Common myeloid progenitor, CD34-positive (primary cell): ENCODE results near the gene GLI1.
A peak's percentile ranks its signal among the peaks of the same experiment; 100 is the strongest.

Source experiments
- CTCF ChIA-PET: fragments of 350-600 bp; sonication (Branson Sonifier 250); formaldehyde crosslinking; loops from one replicate; lab custom pipeline; 2021; ENCODE audit warnings: antibody characterized with exemption; lab: Charles Lee
- POLR2A ChIA-PET: fragments of 350-600 bp; sonication (Branson Sonifier 250); formaldehyde crosslinking; loops from one replicate; lab custom pipeline; 2021; ENCODE audit warnings: antibody characterized with exemption; lab: Charles Lee
- DNase-seq, 3 donors: peaks; one replicate each; pipeline versions ENCODE4 v3.0.0 to v3.0.0-alpha.2; 2013
- H3K27ac ChIP-seq, 2 experiments: 1 replicate in 1 of 2; 2 replicates in 1 of 2; pipeline ENCODE4 v1.7.0; 2013; ENCODE audit warnings: inconsistent platforms in 2 of 2, low read length in 2 of 2, mild to moderate bottlenecking in 2 of 2, low read depth in 1 of 2, moderate library complexity in 1 of 2; ENCODE audit not compliant: severe bottlenecking in 2 of 2, insufficient read depth in 1 of 2, poor library complexity in 1 of 2
- H3K27me3 ChIP-seq, 5 experiments: replicated peaks in 2 of 5; 1 replicate in 3 of 5; 2 replicates in 2 of 5; pipeline versions ENCODE4 v1.6.1 to v1.7.0; 2013; ENCODE audit warnings: low read length in 4 of 5, mild to moderate bottlenecking in 2 of 5, moderate library complexity in 2 of 5, inconsistent platforms in 1 of 5; ENCODE audit not compliant: insufficient read depth in 5 of 5, control insufficient read depth in 4 of 5
- H3K36me3 ChIP-seq, 4 experiments: 1 replicate in 2 of 4; 2 replicates in 2 of 4; pipeline versions ENCODE4 v1.6.1 to v1.7.0; 2013; ENCODE audit warnings: low read length in 3 of 4, control low read depth in 1 of 4, mild to moderate bottlenecking in 1 of 4; ENCODE audit not compliant: control insufficient read depth in 4 of 4, insufficient read depth in 4 of 4
- H3K4me1 ChIP-seq, 4 experiments: 1 replicate in 3 of 4; 2 replicates in 1 of 4; pipeline versions ENCODE4 v1.6.1 to v1.7.1; 2013; ENCODE audit warnings: low read length in 3 of 4, mild to moderate bottlenecking in 3 of 4, control low read depth in 1 of 4, inconsistent platforms in 1 of 4, moderate library complexity in 1 of 4; ENCODE audit not compliant: control insufficient read depth in 4 of 4, insufficient read depth in 4 of 4; ENCODE audit errors: control extremely low read depth in 1 of 4
- H3K4me3 ChIP-seq, 7 experiments: 1 replicate in 4 of 7; 2 replicates in 3 of 7; pipeline versions ENCODE4 v1.5.1 to v1.7.0; 2013; ENCODE audit warnings: mild to moderate bottlenecking in 7 of 7, low read length in 6 of 7, moderate library complexity in 6 of 7, inconsistent platforms in 2 of 7, low read depth in 2 of 7, control low read depth in 1 of 7; ENCODE audit not compliant: insufficient read depth in 4 of 7, control insufficient read depth in 1 of 7; ENCODE audit errors: extremely low read depth in 1 of 7
- H3K9me3 ChIP-seq, 5 experiments: 1 replicate in 4 of 5; 2 replicates in 1 of 5; pipeline versions ENCODE4 v1.6.1 to v1.7.1; 2013; ENCODE audit warnings: low read length in 4 of 5, mild to moderate bottlenecking in 2 of 5, inconsistent platforms in 1 of 5, low read depth in 1 of 5, moderate library complexity in 1 of 5; ENCODE audit not compliant: control insufficient read depth in 4 of 5, insufficient read depth in 2 of 5; ENCODE audit errors: control extremely low read depth in 1 of 5
- whole genome bisulfite sequencing: methylation state at CpG from one replicate; pipeline ENCODE4 v1.1.5; 2013; ENCODE audit not compliant: insufficient coverage; 5-methylcytosine and 5-hydroxymethylcytosine counted together

Gene GLI1

GRCh38 chr12:57483466-57483865 is 23.9 kb downstream of the GLI1 start:
- WGBS: 91% methylated on average over 3 of the region's 5 CpGs
- no peak overlapping the region for H3K4me3 ChIP-seq
- H3K27ac ChIP-seq: no peak overlapping the region
- ChIA-PET CTCF (interaction anchor here (1.0 to 16.7 kb wide), 3 partner anchors 12 to 30 kb away, joined by 3 to 184 read pairs (median 5); partner anchors contain the start of gene GLI1), POLR2A (interaction anchor here (0.6 kb wide), 1 partner anchor 8 kb away, joined by 3 read pairs; no protein-coding TSS in a partner anchor)
- peaks cover 20 to 43% (median 39%) of the 10 kb centered on the region in 4 experiments for H3K4me1 ChIP-seq
- H3K27me3 ChIP-seq: no peaks in the 10 kb centered on the region
- H3K36me3 ChIP-seq: no peaks in the 10 kb centered on the region
- no peaks in the 10 kb centered on the region for H3K9me3 ChIP-seq
- DNase-seq: no peak

GRCh38 chr12:57485695-57486094 is 26.1 kb downstream of the GLI1 start:
- no peak for DNase-seq
- Histone ChIP-seq H3K4me1 (peaks cover 6 to 30% (median 26%) of the 10 kb centered on the region in 4 experiments), H3K27ac (no peak overlapping the region), H3K27me3 (no peaks in the 10 kb centered on the region), H3K9me3 (no peaks in the 10 kb centered on the region), H3K4me3 (no peak overlapping the region), H3K36me3 (peaks cover 5 to 16% (median 11%) of the 10 kb centered on the region in 4 experiments)
- ChIA-PET POLR2A (no interaction called here), CTCF (interaction anchor here (0.7 to 2.7 kb wide), 8 partner anchors 9 to 271 kb away, joined by 3 to 13 read pairs (median 5); no protein-coding TSS in a partner anchor)

- 95% methylated on average over 20 of the region's 27 CpGs for whole genome bisulfite sequencing
- Histone ChIP-seq H3K27me3 (no peaks in the 10 kb centered on the region), H3K36me3 (peaks cover 7 to 28% (median 17%) of the 10 kb centered on the region in 4 experiments), H3K4me3 (no peak overlapping the region), H3K4me1 (peaks cover 0 to 17% (median 14%) of the 10 kb centered on the region in 4 experiments), H3K27ac (peak overlapping the region in 1 of 2 experiments; percentile 34), H3K9me3 (no peaks in the 10 kb centered on the region)
- POLR2A ChIA-PET: interaction anchor here (0.6 kb wide), 1 partner anchor 15 kb away, joined by 4 read pairs; no protein-coding TSS in a partner anchor
- DNase-seq: no peak
- CTCF ChIA-PET: interaction anchor here (0.7 to 2.7 kb wide), 7 partner anchors 8 to 29 kb away, joined by 3 to 13 read pairs (median 5); no protein-coding TSS in a partner anchor
These were observed 27.5 kb downstream of the GLI1 start for GRCh38 chr12:57487055-57487596.

GRCh38 chr12:57487597-57488401 is 28.2 kb downstream of the GLI1 start, which contains the start of gene MARS1:
Gene MARS1 (plus strand): TSS chr12:57488068. CDS start chr12:57488091, 23 bp downstream.
- Histone ChIP-seq H3K4me3 (peak within 1 kb of the TSS; percentile 69 to 99 (median 93)), H3K4me1 (peaks cover 0 to 17% (median 14%) of the 10 kb centered on the region in 4 experiments), H3K36me3 (peaks cover 9 to 34% (median 21%) of the 10 kb centered on the region in 4 experiments), H3K27ac (peak within 1 kb of the TSS; percentile 92 to 97), H3K9me3 (no peaks in the 10 kb centered on the region), H3K27me3 (no peaks in the 10 kb centered on the region)
- ChIA-PET CTCF (interaction anchor here (0.7 to 2.7 kb wide), 6 partner anchors 9 to 28 kb away, joined by 3 to 13 read pairs (median 6); no protein-coding TSS in a partner anchor), POLR2A (interaction anchor here (0.6 to 1.6 kb wide), 3 partner anchors 11 to 29 kb away, joined by 3 to 8 read pairs (median 4); no protein-coding TSS in a partner anchor)
- WGBS: 18% methylated on average over 29 of the region's 47 CpGs
- DNase-seq: peak; percentile 96 to 98 (median 98)

GRCh38 chr12:57488402-57489156 is 29.0 kb downstream of the GLI1 start:
- ChIA-PET CTCF (interaction anchor here (1.3 to 3.4 kb wide), 4 partner anchors 12 to 86 kb away, joined by 3 to 14 read pairs (median 6); partner anchors contain the start of gene GLI1), POLR2A (interaction anchor here (1.4 to 1.6 kb wide), 3 partner anchors 9 to 28 kb away, joined by 3 to 8 read pairs (median 4); partner anchors contain the start of gene ARHGAP9)
- peak overlapping the region; percentile 92 to 97 for H3K27ac ChIP-seq

GRCh38 chr12:57489157-57489641 is 29.6 kb downstream of the GLI1 start:
- WGBS: 96% methylated on average over 3 of the region's 5 CpGs
- H3K4me3 ChIP-seq: peak overlapping the region in 2 of 7 experiments; percentile 86 to 99
- no peaks in the 10 kb centered on the region for H3K9me3 ChIP-seq
- CTCF ChIA-PET: interaction anchor here (1.3 to 3.4 kb wide), 5 partner anchors 8 to 86 kb away, joined by 3 to 14 read pairs (median 7); partner anchors contain the start of genes ARHGAP9 and GLI1
- H3K4me1 ChIP-seq: peaks cover 0 to 17% (median 14%) of the 10 kb centered on the region in 4 experiments
- POLR2A ChIA-PET: interaction anchor here (1.4 to 1.6 kb wide), 3 partner anchors 9 to 27 kb away, joined by 3 to 8 read pairs (median 4); partner anchors contain the start of gene ARHGAP9
- H3K36me3 ChIP-seq: peaks cover 9 to 38% (median 24%) of the 10 kb centered on the region in 4 experiments
- no peaks in the 10 kb centered on the region for H3K27me3 ChIP-seq
- H3K27ac ChIP-seq: peak overlapping the region in 1 of 2 experiments; percentile 97
- DNase-seq: no peak

More at GRCh38 chr12:57488402-57489156, 29.0 kb downstream of the GLI1 start:
- DNase-seq: no peak
- Histone ChIP-seq H3K27me3 (no peaks in the 10 kb centered on the region), H3K36me3 (peaks cover 9 to 37% (median 24%) of the 10 kb centered on the region in 4 experiments), H3K4me3 (peak overlapping the region; percentile 69 to 99 (median 93)), H3K9me3 (no peaks in the 10 kb centered on the region), H3K4me1 (peaks cover 0 to 17% (median 14%) of the 10 kb centered on the region in 4 experiments)
- whole genome bisulfite sequencing: 14% methylated on average over 5 of the region's 11 CpGs
